Measurements from ENCODE around the gene PLEKHJ1. TPM values are rescaled to one million over a fixed set of nuclear protein-coding genes. Genes with fewer than 3 reads are reported as not detected.

PLEKHJ1 gene
- total and polyA plus RNA-seq, 2 of the 8 experiments (the other 6 are each of a cell fraction or from before 2014, with no cell fraction given): 135 to 187 TPM

DNA sequence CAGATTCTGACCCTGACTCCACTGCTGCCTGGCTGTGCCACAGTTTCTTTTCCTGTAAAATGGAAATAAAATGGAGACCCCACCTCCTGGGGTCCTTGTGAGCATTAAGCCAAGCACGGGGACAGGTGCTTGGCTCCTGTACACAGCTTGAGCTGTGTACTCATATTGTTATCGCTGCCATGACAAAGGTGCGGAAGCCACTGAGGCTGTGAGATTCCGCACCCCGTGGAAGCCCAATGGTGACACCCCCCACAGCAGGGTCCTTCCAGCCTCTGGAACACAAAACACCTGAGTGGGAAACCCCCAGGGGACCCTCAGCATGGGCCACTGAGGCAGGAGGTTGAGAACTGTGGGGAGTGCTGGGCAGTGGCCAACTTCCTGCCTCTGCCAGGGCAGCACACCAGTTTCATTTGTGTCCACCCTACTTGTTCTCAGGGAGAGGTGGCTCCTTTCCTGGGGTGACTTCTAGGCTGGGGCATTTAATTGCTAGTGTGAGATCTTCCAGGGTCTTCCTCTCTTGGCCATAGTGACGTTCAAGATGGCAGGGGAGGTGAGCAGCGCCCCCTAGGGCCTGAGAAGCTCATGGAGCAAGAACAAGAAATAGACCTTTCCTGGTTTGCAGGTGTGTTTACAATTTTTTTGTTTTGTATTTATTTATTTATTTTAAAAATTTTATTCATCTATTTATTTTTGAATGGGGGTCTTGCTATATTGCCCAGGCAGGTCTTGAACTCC is 25.5 kb upstream of the PLEKHJ1 start:
- FAIRE-seq: no peak
- H3K14ac ChIP-seq (ENCODE audit: insufficient read length): no peak overlapping the region
- H2BK120ac ChIP-seq (replicated peaks; ENCODE audit: low read depth, low read length): no peak overlapping the region
- ChIA-PET POLR2A (ENCODE audit: partially characterized antibody) (interaction anchor here (1.0 to 23.4 kb wide), 8 partner anchors 6 to 164 kb away, joined by 3 to 330 read pairs (median 4); partner anchors contain the start of genes AMH, JSRP1 and SF3A2), CTCF (ENCODE audit: partially characterized antibody) (interaction anchor here (0.6 to 5.9 kb wide), 28 partner anchors 9 to 364 kb away, joined by 3 to 35 read pairs (median 4); partner anchors contain the start of gene AMH)
- no peaks in the 10 kb centered on the region for H3K36me3 ChIP-seq (ENCODE audit: control insufficient read depth in 2 of 4, insufficient read depth in 4 of 4, low read length in 3 of 4)
- H3K27me3 ChIP-seq (replicated peaks in 1 of 4; ENCODE audit: control insufficient read depth in 3 of 4, extremely low read depth in 1 of 4, insufficient read depth in 3 of 4, low read length in 3 of 4): no peaks in the 10 kb centered on the region; a peak in 1 of 7 replicates
- H4K91ac ChIP-seq (replicated peaks; ENCODE audit: insufficient read length, low read length): no peak overlapping the region
- WGBS, 2 experiments (ENCODE audit: extremely low coverage in 1 of 2, insufficient coverage in 1 of 2, insufficient read length in 1 of 2, insufficient replicate concordance in 2 of 2, low coverage in 1 of 2, low lambda C conversion rate in 2 of 2, missing lambda C conversion rate in 1 of 2): 67% methylated on average over 7 of the region's 7 CpGs; no CpG with 5 or more reads in 1 of the 2 experiments
- no peak overlapping the region for H2BK20ac ChIP-seq (ENCODE audit: low read length)
- no peak overlapping the region for H2BK5ac ChIP-seq (ENCODE audit: low read depth, low read length)
- H4K5ac ChIP-seq (ENCODE audit: insufficient read length, low read depth, low read length): no peak overlapping the region
- no peak overlapping the region for H3K4me3 ChIP-seq (ENCODE audit: extremely low read depth in 1 of 4, insufficient read depth in 2 of 4, low read depth in 3 of 4, low read length in 4 of 4)
- H2AFZ ChIP-seq (ENCODE audit: low read length): no peak overlapping the region
- H3K23me2 ChIP-seq (ENCODE audit: low read depth, low read length): no peaks in the 10 kb centered on the region
- no peaks in the 10 kb centered on the region for H3K79me1 ChIP-seq (ENCODE audit: low read depth, low read length)
- H3K79me2 ChIP-seq (ENCODE audit: control insufficient read depth in 1 of 2, insufficient read depth in 2 of 2, low read length in 2 of 2): no peaks in the 10 kb centered on the region
- no peak overlapping the region for H3K9ac ChIP-seq (replicated peaks in 1 of 4; ENCODE audit: extremely low read depth in 1 of 4, low read depth in 3 of 4, low read length in 3 of 4)
- H2BK15ac ChIP-seq (ENCODE audit: low read length): no peak overlapping the region
- H3K9me3 ChIP-seq (ENCODE audit: insufficient read depth in 2 of 2, low read depth in 1 of 2, low read length in 1 of 2): no peaks in the 10 kb centered on the region
- no peak overlapping the region for H3K56ac ChIP-seq (replicated peaks; ENCODE audit: insufficient read length, low read depth, low read length)
- 0 out of 7 replicates have a peak, but pooled peaks cover 0 to 3% (median 0%) of the 10 kb centered on the region in 4 experiments for H3K4me1 ChIP-seq (replicated peaks in 1 of 4; ENCODE audit: control insufficient read depth in 3 of 4, insufficient read depth in 4 of 4, low read length in 3 of 4)
- peak in 1 of 2 experiments; percentile 78 for DNase-seq (ENCODE audit: low read depth in 1 of 2, low spot score in 2 of 2)
- no peaks in the 10 kb centered on the region for H4K20me1 ChIP-seq (replicated peaks in 1 of 2; ENCODE audit: control insufficient read depth in 1 of 2, insufficient read depth in 2 of 2, low read length in 2 of 2)
- H3K4ac ChIP-seq (replicated peaks; ENCODE audit: insufficient read length, low read depth, low read length): peak overlapping the region; percentile 89
- no peak overlapping the region for H2AK5ac ChIP-seq (ENCODE audit: low read depth, low read length)
- H3K18ac ChIP-seq (ENCODE audit: extremely low read depth, low read length): no peak overlapping the region
- no peak overlapping the region for H3K27ac ChIP-seq (ENCODE audit: low read depth, low read length)
- H3K4me2 ChIP-seq (ENCODE audit: insufficient read depth in 1 of 2, low read depth in 2 of 2, low read length in 2 of 2): no peak overlapping the region
- H4K8ac ChIP-seq (ENCODE audit: extremely low read depth, insufficient read depth, low read length): no peak overlapping the region
- H3K23ac ChIP-seq (ENCODE audit: insufficient read length): no peak overlapping the region
- no peak overlapping the region for H2BK12ac ChIP-seq (ENCODE audit: low read depth, low read length)
- no peak for TF ChIP-seq SIN3A (conservative IDR thresholded peaks at IDR 0.05 in 1 of 2, IDR thresholded peaks at IDR 0.05 in 1 of 2; ENCODE audit: low read depth in 1 of 2, low read length in 2 of 2)
- no peak for TF ChIP-seq JUND (IDR thresholded peaks at IDR 0.05; ENCODE audit: low read length)
- TF ChIP-seq, protein P1, sequence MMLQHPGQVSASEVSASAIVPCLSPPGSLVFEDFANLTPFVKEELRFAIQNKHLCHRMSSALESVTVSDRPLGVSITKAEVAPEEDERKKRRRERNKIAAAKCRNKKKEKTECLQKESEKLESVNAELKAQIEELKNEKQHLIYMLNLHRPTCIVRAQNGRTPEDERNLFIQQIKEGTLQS (IDR thresholded peaks at IDR 0.05; ENCODE audit: insufficient read depth, low read depth, low read length): no peak
- no peak for TF ChIP-seq RNF2 (IDR thresholded peaks at IDR 0.05; ENCODE audit: borderline replicate concordance, low read depth, low read length, missing control alignments, poor library complexity, severe bottlenecking)
- no peak for TF ChIP-seq GTF2F1 (IDR thresholded peaks at IDR 0.05; ENCODE audit: borderline replicate concordance, low read depth, low read length)
- TF ChIP-seq KDM5A (IDR thresholded peaks at IDR 0.05; ENCODE audit: low read length): no peak
